WERI-Rb-1 (cell line): ENCODE data around the gene PIM2.

ENCODE experiments used
- DNase-seq: peaks from one replicate; pipeline ENCODE4 v3.0.0-alpha.2; 2020
- H3K27ac ChIP-seq: fragments of 250-450 bp; sonication (Bioruptor Pico); 2 replicates; pipeline ENCODE4 v1.5.1; 2020; ENCODE audit warnings: mild to moderate bottlenecking, moderate library complexity
- H3K27me3 ChIP-seq: fragments of 250-450 bp; sonication (Bioruptor Pico); 2 replicates; pipeline ENCODE4 v1.5.1; 2021; ENCODE audit warnings: mild to moderate bottlenecking, low read depth, moderate library complexity; ENCODE audit not compliant: insufficient read depth, severe bottlenecking
- H3K36me3 ChIP-seq: fragments of 250-450 bp; sonication (Bioruptor Pico); 2 replicates; pipeline ENCODE4 v1.5.1; 2020; ENCODE audit warnings: mild to moderate bottlenecking, moderate library complexity
- H3K4me3 ChIP-seq: 2 replicates; pipeline ENCODE4 v1.5.1; 2011; ENCODE audit warnings: low read depth, mild to moderate bottlenecking, control low read depth, low read length
- H3K9me3 ChIP-seq: fragments of 250-450 bp; sonication (Bioruptor Pico); 2 replicates; pipeline ENCODE4 v1.5.1; 2021; ENCODE audit warnings: mild to moderate bottlenecking, moderate library complexity; ENCODE audit not compliant: severe bottlenecking
- CTCF ChIP-seq: IDR thresholded peaks from 2 replicates; pipeline ENCODE4 v1.5.1; 2011; ENCODE audit warnings: low read depth, mild to moderate bottlenecking, control low read depth, inconsistent platforms, low read length

Gene PIM2

GRCh38 chrX:48918643-48919340 lies at the start of gene PIM2:
PIM2 (minus strand) TSS chrX:48919024; CDS start chrX:48918834, 190 bp downstream.
- H3K4me3 ChIP-seq = peak within 1 kb of the TSS; percentile 60

GRCh38 chrX:48968377-48968776 lies 49.6 kb upstream of the PIM2 start:
- H3K9me3 ChIP-seq = no peaks in the 10 kb centered on the region
- TF ChIP-seq CTCF = no peak
- DNase-seq = no peak
- H3K36me3 ChIP-seq = no peaks in the 10 kb centered on the region
- peaks cover 5% of the 10 kb centered on the region for H3K27me3 ChIP-seq
- no peak overlapping the region for H3K4me3 ChIP-seq
- no peak overlapping the region for H3K27ac ChIP-seq

More at GRCh38 chrX:48918643-48919340, at the start of gene PIM2:
- Histone ChIP-seq H3K27ac (peak within 1 kb of the TSS; percentile 69), H3K27me3 (no peaks in the 10 kb centered on the region), H3K9me3 (peaks cover 10% of the 10 kb centered on the region), H3K36me3 (no peaks in the 10 kb centered on the region; the same call in 1 of the 2 replicates)
- no peak for TF ChIP-seq CTCF
- DNase-seq = peak; percentile 93

GRCh38 chrX:48966796-48967579 lies 48.2 kb upstream of the PIM2 start:
- H3K36me3 ChIP-seq = no peaks in the 10 kb centered on the region
- DNase-seq = no peak
- no peaks in the 10 kb centered on the region for H3K9me3 ChIP-seq
- TF ChIP-seq CTCF = no peak
- H3K4me3 ChIP-seq = no peak overlapping the region
- peaks cover 5% of the 10 kb centered on the region for H3K27me3 ChIP-seq
- H3K27ac ChIP-seq = no peak overlapping the region

GRCh38 chrX:48965959-48966358 lies 47.1 kb upstream of the PIM2 start:
- Histone ChIP-seq H3K4me3 (no peak overlapping the region), H3K36me3 (no peaks in the 10 kb centered on the region), H3K27me3 (peaks cover 5% of the 10 kb centered on the region), H3K9me3 (no peaks in the 10 kb centered on the region), H3K27ac (no peak overlapping the region)
- no peak for DNase-seq
- no peak for TF ChIP-seq CTCF

- H3K27me3 ChIP-seq = peaks cover 6% of the 10 kb centered on the region
- H3K9me3 ChIP-seq = peaks cover 5% of the 10 kb centered on the region
- TF ChIP-seq CTCF = no peak
- no peak overlapping the region for H3K4me3 ChIP-seq
- H3K36me3 ChIP-seq = no peaks in the 10 kb centered on the region
- H3K27ac ChIP-seq = no peak overlapping the region
- DNase-seq = no peak
Measured at GRCh38 chrX:48961585-48962091, 42.8 kb upstream of the PIM2 start.
